ENCODE measurements around the gene WFDC10B.

DNA sequence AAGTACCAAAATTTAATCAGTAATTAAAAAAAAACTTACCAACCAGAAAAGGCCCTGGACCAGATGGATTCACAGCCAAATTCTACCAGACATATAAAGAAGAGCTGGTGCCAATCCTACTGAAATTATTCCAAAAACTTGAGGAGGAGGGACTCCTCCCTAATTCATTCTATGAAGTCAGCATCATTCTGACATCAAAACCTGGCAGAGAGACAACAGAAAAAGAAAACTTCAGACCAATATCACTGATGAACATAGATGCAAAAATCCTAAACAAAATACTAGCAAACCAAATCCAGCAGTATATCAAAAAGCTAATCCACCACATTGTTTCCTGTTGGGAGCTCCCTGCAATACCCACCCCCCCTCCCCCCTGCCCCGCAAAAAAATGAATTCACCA is 34.7 kb downstream of the WFDC10B start, which contains the start of gene WFDC11:
- TF ChIP-seq, protein P1, sequence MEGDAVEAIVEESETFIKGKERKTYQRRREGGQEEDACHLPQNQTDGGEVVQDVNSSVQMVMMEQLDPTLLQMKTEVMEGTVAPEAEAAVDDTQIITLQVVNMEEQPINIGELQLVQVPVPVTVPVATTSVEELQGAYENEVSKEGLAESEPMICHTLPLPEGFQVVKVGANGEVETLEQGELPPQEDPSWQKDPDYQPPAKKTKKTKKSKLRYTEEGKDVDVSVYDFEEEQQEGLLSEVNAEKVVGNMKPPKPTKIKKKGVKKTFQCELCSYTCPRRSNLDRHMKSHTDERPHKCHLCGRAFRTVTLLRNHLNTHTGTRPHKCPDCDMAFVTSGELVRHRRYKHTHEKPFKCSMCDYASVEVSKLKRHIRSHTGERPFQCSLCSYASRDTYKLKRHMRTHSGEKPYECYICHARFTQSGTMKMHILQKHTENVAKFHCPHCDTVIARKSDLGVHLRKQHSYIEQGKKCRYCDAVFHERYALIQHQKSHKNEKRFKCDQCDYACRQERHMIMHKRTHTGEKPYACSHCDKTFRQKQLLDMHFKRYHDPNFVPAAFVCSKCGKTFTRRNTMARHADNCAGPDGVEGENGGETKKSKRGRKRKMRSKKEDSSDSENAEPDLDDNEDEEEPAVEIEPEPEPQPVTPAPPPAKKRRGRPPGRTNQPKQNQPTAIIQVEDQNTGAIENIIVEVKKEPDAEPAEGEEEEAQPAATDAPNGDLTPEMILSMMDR (IDR thresholded peaks at IDR 0.05; ENCODE audit: insufficient read depth, low read length): no peak
- no peak for TF ChIP-seq SPI1 (IDR thresholded peaks at IDR 0.05; ENCODE audit: borderline replicate concordance, low read depth)
- TF ChIP-seq POLR2AphosphoS5 (IDR thresholded peaks at IDR 0.05; ENCODE audit: low read depth): no peak

Data from HL-60 (cell line).